K562 (cell line): ENCODE data around the gene PLEK2. TPM values are rescaled to one million over a fixed set of nuclear protein-coding genes. Genes with fewer than 3 reads are reported as not detected.

ENCODE experiments used
- ARNT ChIP-seq, 2 experiments: fragments of 450-650 bp; IDR thresholded peaks; 2 replicates each; pipeline ENCODE4 v1.6.1; 2016; ENCODE audit warnings: mild to moderate bottlenecking in 1 of 2
- ESRRA ChIP-seq: fragments of 450-650 bp; IDR thresholded peaks from 2 replicates; pipeline ENCODE4 v1.6.1; 2014; ENCODE audit warnings: low read depth, mild to moderate bottlenecking, moderate library complexity, borderline replicate concordance
- MAFK ChIP-seq: IDR thresholded peaks from 2 replicates; pipeline ENCODE4 v1.6.1; 2011; ENCODE audit warnings: low read length, improper control_type of control experiment
- MCM7 ChIP-seq, 2 experiments: fragments of 450-650 bp; IDR thresholded peaks; 2 replicates each; pipeline ENCODE4 v1.6.1; 2016 to 2018
- NCOA1 ChIP-seq: fragments of 450-650 bp; IDR thresholded peaks from 2 replicates; pipeline ENCODE4 v1.6.1; 2016; ENCODE audit warnings: low read depth
- NR3C1 ChIP-seq: sonication (generic); formaldehyde crosslinking; IDR thresholded peaks from 2 replicates; pipeline ENCODE4 v1.8.1; 2022; ENCODE audit warnings: missing genetic modification reagents
- NUFIP1 ChIP-seq: fragments of 450-650 bp; IDR thresholded peaks from 2 replicates; pipeline ENCODE4 v1.6.1; 2018; ENCODE audit not compliant: partially characterized antibody
- PPARD ChIP-seq: fragments of 250-450 bp; sonication (Bioruptor Pico); IDR thresholded peaks from 2 replicates; pipeline ENCODE4 v1.8.0; 2022; ENCODE audit warnings: inconsistent platforms, mild to moderate bottlenecking, moderate library complexity
- PTRF ChIP-seq: fragments of 450-650 bp; IDR thresholded peaks from 2 replicates; pipeline ENCODE4 v1.6.1; 2016; ENCODE audit warnings: mild to moderate bottlenecking, missing genetic modification characterization, missing compliant biosample characterization
- RBM17 ChIP-seq: fragments of 200-400 bp; formaldehyde crosslinking; IDR thresholded peaks from 2 replicates; pipeline ENCODE4 v1.6.1; 2017; ENCODE audit warnings: low read depth, mild to moderate bottlenecking, low read length, borderline replicate concordance
- SETDB1 ChIP-seq: IDR thresholded peaks from one replicate; pipeline ENCODE4 v1.6.1; 2012; ENCODE audit warnings: low read length, control low read depth, inconsistent platforms
- SIX5 ChIP-seq, 2 experiments: IDR thresholded peaks; 2 replicates each; pipeline ENCODE4 v1.6.1; 2011; ENCODE audit warnings: low read length in 2 of 2, borderline replicate concordance in 1 of 2, low read depth in 1 of 2, mild to moderate bottlenecking in 1 of 2, moderate library complexity in 1 of 2; ENCODE audit not compliant: insufficient read depth in 1 of 2
- SMARCE1 ChIP-seq: fragments of 450-650 bp; IDR thresholded peaks from 2 replicates; pipeline ENCODE4 v1.7.1; 2016; ENCODE audit warnings: mild to moderate bottlenecking
- SREBF1 ChIP-seq: fragments of 150-350 bp; IDR thresholded peaks from 2 replicates; pipeline ENCODE4 v1.6.1; 2014; ENCODE audit warnings: antibody characterized with exemption, low read depth, low read length, borderline replicate concordance
- TAF9B ChIP-seq: fragments of 450-650 bp; IDR thresholded peaks from 2 replicates; pipeline ENCODE4 v1.6.1; 2018; ENCODE audit warnings: mild to moderate bottlenecking; ENCODE audit not compliant: partially characterized antibody
- TOE1 ChIP-seq, 2 experiments: fragments of 450-650 bp in 1 of 2; sonication (generic) in 1 of 2; formaldehyde crosslinking in 1 of 2; IDR thresholded peaks; 2 replicates each; pipeline versions ENCODE4 v1.7.1 to v1.8.0; 2016 to 2022; ENCODE audit warnings: borderline replicate concordance in 2 of 2, mild to moderate bottlenecking in 2 of 2, antibody characterized with exemption in 1 of 2, inconsistent platforms in 1 of 2, low read depth in 1 of 2, missing genetic modification reagents in 1 of 2, moderate library complexity in 1 of 2
- ZC3H4 ChIP-seq: sonication (generic); formaldehyde crosslinking; IDR thresholded peaks from 2 replicates; pipeline ENCODE4 v1.9.0; 2021; ENCODE audit warnings: missing genetic modification reagents, borderline replicate concordance
- ZNF121 ChIP-seq: sonication (generic); formaldehyde crosslinking; conservative IDR thresholded peaks from 2 replicates; pipeline ENCODE4 v1.8.0; 2022; ENCODE audit warnings: missing genetic modification reagents
- ZNF212 ChIP-seq: fragments of 450-650 bp; formaldehyde crosslinking; IDR thresholded peaks from 2 replicates; pipeline ENCODE4 v1.4.0; 2020; ENCODE audit warnings: mild to moderate bottlenecking
- ZNF780A ChIP-seq: fragments of 250-450 bp; sonication (Bioruptor Pico); IDR thresholded peaks from 2 replicates; pipeline ENCODE4 v1.5.0; 2021; ENCODE audit warnings: mild to moderate bottlenecking
- polyA plus RNA-seq, 8 experiments: library from polyadenylated mRNA; depleted of rRNA in 4 of 8; stranded (reverse) in 5 of 8; unstranded in 3 of 8; fragments of >200 nt; fragmentation: Nextera tagmentation in 2 of 8; fragmentation: Illumina TruSeq in 1 of 8; extraction: Ambion mirVana in 2 of 8; extraction: Trizol in 1 of 8; gene quantifications; 2 replicates each; pipeline versions ENCODE4 v1.2.1 to v1.2.3, GENCODE V29; 2011 to 2014; ENCODE audit warnings: inconsistent platforms in 1 of 8, missing spikeins in 1 of 8
- total RNA-seq, 7 experiments: library from RNA; depleted of rRNA in 6 of 7; stranded (reverse); fragments of >200 nt in 6 of 7; fragmentation: Illumina TruSeq in 2 of 7; extraction: Trizol in 2 of 7; gene quantifications; 2 replicates each; pipeline versions ENCODE4 v1.2.1 to v1.2.3, GENCODE V29; 2011 to 2021; ENCODE audit warnings: low replicate concordance in 1 of 7
- TF ChIP-seq, protein P1 (sequence below): sonication (generic); formaldehyde crosslinking; IDR thresholded peaks from 2 replicates; pipeline ENCODE4 v1.8.0; 2022; ENCODE audit warnings: mild to moderate bottlenecking, missing genetic modification reagents
- TF ChIP-seq, protein P2 (sequence below): fragments of 150-350 bp; conservative IDR thresholded peaks from 2 replicates; pipeline ENCODE4 v1.6.1; 2014; ENCODE audit warnings: low read length
- TF ChIP-seq, protein P3 (sequence below): fragments of 250-450 bp; sonication (Bioruptor Pico); IDR thresholded peaks from 2 replicates; pipeline ENCODE4 v1.8.0; 2022; ENCODE audit warnings: inconsistent platforms, mild to moderate bottlenecking, moderate library complexity, borderline replicate concordance
- TF ChIP-seq, protein P4 (sequence below): IDR thresholded peaks from 2 replicates; pipeline ENCODE4 v1.6.1; 2014; ENCODE audit warnings: antibody characterized with exemption

PLEK2 gene
- total and polyA plus RNA-seq, 9 of the 15 experiments (the other 6 are each of a cell fraction or from before 2014, with no cell fraction given): not detected

DNA sequence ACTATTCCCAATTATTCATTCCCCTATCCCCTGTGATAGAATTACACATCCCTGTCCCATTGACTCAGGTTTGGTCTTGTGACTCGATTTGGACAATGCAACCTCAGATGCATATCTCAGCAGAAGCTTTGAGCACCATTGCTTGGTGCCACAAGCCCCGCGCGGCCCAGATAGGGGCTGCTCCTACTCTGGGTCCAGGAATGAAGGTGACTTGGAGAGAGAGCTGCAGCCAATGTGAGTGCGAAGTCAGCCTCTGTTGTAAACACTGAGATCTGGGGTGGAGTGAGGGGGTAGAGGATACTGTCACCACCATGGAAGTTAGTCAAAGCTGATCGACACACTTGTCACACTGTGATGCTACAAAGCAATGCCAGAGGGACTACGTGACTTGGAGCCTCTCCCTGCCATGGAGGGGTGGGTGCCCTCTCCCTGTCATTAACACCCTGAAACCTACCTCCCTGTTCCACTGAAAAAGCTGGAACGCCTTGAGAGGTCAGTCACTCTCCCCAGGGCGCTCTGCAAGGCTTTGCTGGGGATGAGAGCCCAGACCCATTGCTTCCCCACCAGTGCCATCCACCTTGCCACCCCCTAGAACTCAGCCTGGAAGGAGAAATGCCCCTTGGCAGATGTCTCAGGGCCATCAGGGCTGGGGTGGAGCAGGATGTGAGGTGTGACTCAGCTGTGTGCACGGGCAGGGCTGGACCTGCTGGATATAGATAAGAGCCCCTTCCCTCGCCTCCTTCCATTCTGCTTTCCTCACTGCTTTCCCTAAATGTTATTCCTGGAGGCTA lies 6.6 kb upstream of the PLEK2 start (continued):
- TF ChIP-seq ZNF780A (CRISPR knock-in tag) (no peak), PPARD (CRISPR knock-in tag) (no peak), TAF9B (peak; percentile 61), PTRF (no peak), SMARCE1 (peak; percentile 97), ZNF212 (CRISPR knock-in tag) (no peak), ARNT (IDR thresholded peaks at IDR 0.05) (no peak), MCM7 (IDR thresholded peaks at IDR 0.05) (no peak), NR3C1 (CRISPR knock-in tag) (no peak), ZNF121 (CRISPR knock-in tag) (no peak), MAFK (peak; percentile 60; the same call in 1 of the 2 replicates), ZC3H4 (CRISPR knock-in tag) (no peak), NUFIP1 (no peak), RBM17 (no peak), SIX5 (IDR thresholded peaks at IDR 0.05; ENCODE audit: borderline replicate concordance in 1 of 2, insufficient read depth in 1 of 2, low read depth in 1 of 2, low read length in 2 of 2) (no peak), ESRRA (no peak), NCOA1 (0 out of 2 replicates have a peak, but pooled peaks have one; percentile 54), TOE1 (IDR thresholded peaks at IDR 0.05; ENCODE audit: borderline replicate concordance) (no peak), TOE1 (CRISPR knock-in tag; IDR thresholded peaks at IDR 0.05; ENCODE audit: borderline replicate concordance, low read depth) (no peak), SREBF1 (no peak), SETDB1 (no peak)
- TF ChIP-seq, protein P1, sequence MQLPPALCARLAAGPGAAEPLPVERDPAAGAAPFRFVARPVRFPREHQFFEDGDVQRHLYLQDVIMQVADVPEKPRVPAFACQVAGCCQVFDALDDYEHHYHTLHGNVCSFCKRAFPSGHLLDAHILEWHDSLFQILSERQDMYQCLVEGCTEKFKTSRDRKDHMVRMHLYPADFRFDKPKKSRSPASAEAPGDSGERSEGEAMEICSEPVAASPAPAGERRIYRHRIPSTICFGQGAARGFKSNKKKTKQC (CRISPR knock-in tag): no peak
- TF ChIP-seq, protein P2, sequence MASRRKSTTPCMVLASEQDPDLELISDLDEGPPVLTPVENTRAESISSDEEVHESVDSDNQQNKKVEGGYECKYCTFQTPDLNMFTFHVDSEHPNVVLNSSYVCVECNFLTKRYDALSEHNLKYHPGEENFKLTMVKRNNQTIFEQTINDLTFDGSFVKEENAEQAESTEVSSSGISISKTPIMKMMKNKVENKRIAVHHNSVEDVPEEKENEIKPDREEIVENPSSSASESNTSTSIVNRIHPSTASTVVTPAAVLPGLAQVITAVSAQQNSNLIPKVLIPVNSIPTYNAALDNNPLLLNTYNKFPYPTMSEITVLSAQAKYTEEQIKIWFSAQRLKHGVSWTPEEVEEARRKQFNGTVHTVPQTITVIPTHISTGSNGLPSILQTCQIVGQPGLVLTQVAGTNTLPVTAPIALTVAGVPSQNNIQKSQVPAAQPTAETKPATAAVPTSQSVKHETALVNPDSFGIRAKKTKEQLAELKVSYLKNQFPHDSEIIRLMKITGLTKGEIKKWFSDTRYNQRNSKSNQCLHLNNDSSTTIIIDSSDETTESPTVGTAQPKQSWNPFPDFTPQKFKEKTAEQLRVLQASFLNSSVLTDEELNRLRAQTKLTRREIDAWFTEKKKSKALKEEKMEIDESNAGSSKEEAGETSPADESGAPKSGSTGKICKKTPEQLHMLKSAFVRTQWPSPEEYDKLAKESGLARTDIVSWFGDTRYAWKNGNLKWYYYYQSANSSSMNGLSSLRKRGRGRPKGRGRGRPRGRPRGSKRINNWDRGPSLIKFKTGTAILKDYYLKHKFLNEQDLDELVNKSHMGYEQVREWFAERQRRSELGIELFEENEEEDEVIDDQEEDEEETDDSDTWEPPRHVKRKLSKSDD: no peak
- TF ChIP-seq, protein P3, sequence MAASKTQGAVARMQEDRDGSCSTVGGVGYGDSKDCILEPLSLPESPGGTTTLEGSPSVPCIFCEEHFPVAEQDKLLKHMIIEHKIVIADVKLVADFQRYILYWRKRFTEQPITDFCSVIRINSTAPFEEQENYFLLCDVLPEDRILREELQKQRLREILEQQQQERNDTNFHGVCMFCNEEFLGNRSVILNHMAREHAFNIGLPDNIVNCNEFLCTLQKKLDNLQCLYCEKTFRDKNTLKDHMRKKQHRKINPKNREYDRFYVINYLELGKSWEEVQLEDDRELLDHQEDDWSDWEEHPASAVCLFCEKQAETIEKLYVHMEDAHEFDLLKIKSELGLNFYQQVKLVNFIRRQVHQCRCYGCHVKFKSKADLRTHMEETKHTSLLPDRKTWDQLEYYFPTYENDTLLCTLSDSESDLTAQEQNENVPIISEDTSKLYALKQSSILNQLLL: no peak
- TF ChIP-seq, protein P4, sequence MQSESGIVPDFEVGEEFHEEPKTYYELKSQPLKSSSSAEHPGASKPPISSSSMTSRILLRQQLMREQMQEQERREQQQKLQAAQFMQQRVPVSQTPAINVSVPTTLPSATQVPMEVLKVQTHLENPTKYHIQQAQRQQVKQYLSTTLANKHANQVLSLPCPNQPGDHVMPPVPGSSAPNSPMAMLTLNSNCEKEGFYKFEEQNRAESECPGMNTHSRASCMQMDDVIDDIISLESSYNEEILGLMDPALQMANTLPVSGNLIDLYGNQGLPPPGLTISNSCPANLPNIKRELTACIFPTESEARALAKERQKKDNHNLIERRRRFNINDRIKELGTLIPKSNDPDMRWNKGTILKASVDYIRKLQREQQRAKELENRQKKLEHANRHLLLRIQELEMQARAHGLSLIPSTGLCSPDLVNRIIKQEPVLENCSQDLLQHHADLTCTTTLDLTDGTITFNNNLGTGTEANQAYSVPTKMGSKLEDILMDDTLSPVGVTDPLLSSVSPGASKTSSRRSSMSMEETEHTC: no peak
